ENCODE data around the gene ANXA7.

DNA sequence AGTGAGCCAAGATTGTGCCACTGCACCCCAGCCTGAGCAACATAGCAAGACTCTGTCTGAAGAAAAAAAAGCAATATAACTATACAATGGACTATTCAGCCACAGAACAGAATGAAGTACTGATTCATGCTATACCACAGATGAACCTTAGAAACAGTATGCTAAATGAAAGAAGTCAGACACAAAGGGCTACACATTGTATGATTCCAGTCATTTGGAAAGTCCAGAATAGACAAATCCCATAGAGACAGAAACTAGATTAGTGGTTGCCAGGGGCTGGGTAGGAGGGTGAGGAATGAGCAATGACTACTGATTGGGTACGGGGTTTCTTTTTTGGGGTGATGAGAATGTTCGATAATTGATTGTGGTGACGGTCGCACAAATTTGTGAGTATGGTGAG lies 45.6 kb downstream of the ANXA7 start:
- TF ChIP-seq, protein P1, sequence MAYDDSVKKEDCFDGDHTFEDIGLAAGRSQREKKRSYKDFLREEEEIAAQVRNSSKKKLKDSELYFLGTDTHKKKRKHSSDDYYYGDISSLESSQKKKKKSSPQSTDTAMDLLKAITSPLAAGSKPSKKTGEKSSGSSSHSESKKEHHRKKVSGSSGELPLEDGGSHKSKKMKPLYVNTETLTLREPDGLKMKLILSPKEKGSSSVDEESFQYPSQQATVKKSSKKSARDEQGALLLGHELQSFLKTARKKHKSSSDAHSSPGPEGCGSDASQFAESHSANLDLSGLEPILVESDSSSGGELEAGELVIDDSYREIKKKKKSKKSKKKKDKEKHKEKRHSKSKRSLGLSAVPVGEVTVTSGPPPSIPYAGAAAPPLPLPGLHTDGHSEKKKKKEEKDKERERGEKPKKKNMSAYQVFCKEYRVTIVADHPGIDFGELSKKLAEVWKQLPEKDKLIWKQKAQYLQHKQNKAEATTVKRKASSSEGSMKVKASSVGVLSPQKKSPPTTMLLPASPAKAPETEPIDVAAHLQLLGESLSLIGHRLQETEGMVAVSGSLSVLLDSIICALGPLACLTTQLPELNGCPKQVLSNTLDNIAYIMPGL (CRISPR knock-in tag; IDR thresholded peaks at IDR 0.05; ENCODE audit: borderline replicate concordance) = no peak
- no peak for TF ChIP-seq BHLHE40 (IDR thresholded peaks at IDR 0.05; ENCODE audit: low read depth, low read length)
- TF ChIP-seq, protein P2, sequence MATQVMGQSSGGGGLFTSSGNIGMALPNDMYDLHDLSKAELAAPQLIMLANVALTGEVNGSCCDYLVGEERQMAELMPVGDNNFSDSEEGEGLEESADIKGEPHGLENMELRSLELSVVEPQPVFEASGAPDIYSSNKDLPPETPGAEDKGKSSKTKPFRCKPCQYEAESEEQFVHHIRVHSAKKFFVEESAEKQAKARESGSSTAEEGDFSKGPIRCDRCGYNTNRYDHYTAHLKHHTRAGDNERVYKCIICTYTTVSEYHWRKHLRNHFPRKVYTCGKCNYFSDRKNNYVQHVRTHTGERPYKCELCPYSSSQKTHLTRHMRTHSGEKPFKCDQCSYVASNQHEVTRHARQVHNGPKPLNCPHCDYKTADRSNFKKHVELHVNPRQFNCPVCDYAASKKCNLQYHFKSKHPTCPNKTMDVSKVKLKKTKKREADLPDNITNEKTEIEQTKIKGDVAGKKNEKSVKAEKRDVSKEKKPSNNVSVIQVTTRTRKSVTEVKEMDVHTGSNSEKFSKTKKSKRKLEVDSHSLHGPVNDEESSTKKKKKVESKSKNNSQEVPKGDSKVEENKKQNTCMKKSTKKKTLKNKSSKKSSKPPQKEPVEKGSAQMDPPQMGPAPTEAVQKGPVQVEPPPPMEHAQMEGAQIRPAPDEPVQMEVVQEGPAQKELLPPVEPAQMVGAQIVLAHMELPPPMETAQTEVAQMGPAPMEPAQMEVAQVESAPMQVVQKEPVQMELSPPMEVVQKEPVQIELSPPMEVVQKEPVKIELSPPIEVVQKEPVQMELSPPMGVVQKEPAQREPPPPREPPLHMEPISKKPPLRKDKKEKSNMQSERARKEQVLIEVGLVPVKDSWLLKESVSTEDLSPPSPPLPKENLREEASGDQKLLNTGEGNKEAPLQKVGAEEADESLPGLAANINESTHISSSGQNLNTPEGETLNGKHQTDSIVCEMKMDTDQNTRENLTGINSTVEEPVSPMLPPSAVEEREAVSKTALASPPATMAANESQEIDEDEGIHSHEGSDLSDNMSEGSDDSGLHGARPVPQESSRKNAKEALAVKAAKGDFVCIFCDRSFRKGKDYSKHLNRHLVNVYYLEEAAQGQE (IDR thresholded peaks at IDR 0.05) = no peak
- no peak for TF ChIP-seq RCOR1 (IDR thresholded peaks at IDR 0.05; ENCODE audit: low read depth, low read length)
- TF ChIP-seq, protein P3, sequence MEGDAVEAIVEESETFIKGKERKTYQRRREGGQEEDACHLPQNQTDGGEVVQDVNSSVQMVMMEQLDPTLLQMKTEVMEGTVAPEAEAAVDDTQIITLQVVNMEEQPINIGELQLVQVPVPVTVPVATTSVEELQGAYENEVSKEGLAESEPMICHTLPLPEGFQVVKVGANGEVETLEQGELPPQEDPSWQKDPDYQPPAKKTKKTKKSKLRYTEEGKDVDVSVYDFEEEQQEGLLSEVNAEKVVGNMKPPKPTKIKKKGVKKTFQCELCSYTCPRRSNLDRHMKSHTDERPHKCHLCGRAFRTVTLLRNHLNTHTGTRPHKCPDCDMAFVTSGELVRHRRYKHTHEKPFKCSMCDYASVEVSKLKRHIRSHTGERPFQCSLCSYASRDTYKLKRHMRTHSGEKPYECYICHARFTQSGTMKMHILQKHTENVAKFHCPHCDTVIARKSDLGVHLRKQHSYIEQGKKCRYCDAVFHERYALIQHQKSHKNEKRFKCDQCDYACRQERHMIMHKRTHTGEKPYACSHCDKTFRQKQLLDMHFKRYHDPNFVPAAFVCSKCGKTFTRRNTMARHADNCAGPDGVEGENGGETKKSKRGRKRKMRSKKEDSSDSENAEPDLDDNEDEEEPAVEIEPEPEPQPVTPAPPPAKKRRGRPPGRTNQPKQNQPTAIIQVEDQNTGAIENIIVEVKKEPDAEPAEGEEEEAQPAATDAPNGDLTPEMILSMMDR (IDR thresholded peaks at IDR 0.05) = no peak
- TF ChIP-seq CHD2 (IDR thresholded peaks at IDR 0.05; ENCODE audit: low read length, partially characterized antibody) = no peak
- TF ChIP-seq CBX2 (IDR thresholded peaks at IDR 0.05; ENCODE audit: borderline replicate concordance, low read depth) = no peak
- TF ChIP-seq SREBF2 (IDR thresholded peaks at IDR 0.05) = no peak
- no peak for TF ChIP-seq USF2 (IDR thresholded peaks at IDR 0.05)
- TF ChIP-seq SMC3 (IDR thresholded peaks at IDR 0.05) = no peak
- no peak for TF ChIP-seq RAD21 (conservative IDR thresholded peaks at IDR 0.05 in 1 of 2, IDR thresholded peaks at IDR 0.05 in 1 of 2)

All from A549 (cell line).